PFSK-1 (cell line): Measurements from ENCODE around the gene UVRAG. TPM values are rescaled to one million over a fixed set of nuclear protein-coding genes. Genes with fewer than 3 reads are reported as not detected.

Source experiments
- FOXP2 ChIP-seq: optimal IDR thresholded peaks from 2 replicates; pipeline ENCODE3; 2011; ENCODE audit warnings: borderline replicate concordance, control low read depth, inconsistent platforms; ENCODE audit not compliant: insufficient read depth; ENCODE audit errors: extremely low read length, extremely low read depth
- POLR2AphosphoS5 ChIP-seq: IDR thresholded peaks from 2 replicates; pipeline ENCODE4 v1.6.1; 2012; ENCODE audit warnings: low read depth, mild to moderate bottlenecking, control low read depth, low read length, moderate library complexity
- SIN3A ChIP-seq: IDR thresholded peaks from 2 replicates; pipeline ENCODE4 v1.6.1; 2012; ENCODE audit warnings: mild to moderate bottlenecking, low read length, moderate library complexity, borderline replicate concordance; ENCODE audit not compliant: insufficient read depth
- TAF1 ChIP-seq: IDR thresholded peaks from 2 replicates; pipeline ENCODE4 v1.6.1; 2012; ENCODE audit warnings: low read length, control low read depth, borderline replicate concordance; ENCODE audit not compliant: insufficient read depth
- polyA plus RNA-seq: library from polyadenylated mRNA; unstranded; fragments of >200 nt; gene quantifications from one replicate; pipeline ENCODE4 v1.2.1, GENCODE V29; 2012; ENCODE audit warnings: low read depth, missing spikeins; ENCODE audit not compliant: insufficient read length
- TF ChIP-seq, protein P1 (sequence below), 2 experiments: IDR thresholded peaks; 2 replicates each; pipeline versions ENCODE4 v1.6.1 to v1.8.0; 2011 to 2012; ENCODE audit warnings: low read depth in 2 of 2, low read length in 2 of 2, control low read depth in 1 of 2, inconsistent platforms in 1 of 2, mild to moderate bottlenecking in 1 of 2, moderate library complexity in 1 of 2; ENCODE audit not compliant: insufficient read depth in 1 of 2

UVRAG gene
- 14.9 TPM for polyA plus RNA-seq

DNA sequence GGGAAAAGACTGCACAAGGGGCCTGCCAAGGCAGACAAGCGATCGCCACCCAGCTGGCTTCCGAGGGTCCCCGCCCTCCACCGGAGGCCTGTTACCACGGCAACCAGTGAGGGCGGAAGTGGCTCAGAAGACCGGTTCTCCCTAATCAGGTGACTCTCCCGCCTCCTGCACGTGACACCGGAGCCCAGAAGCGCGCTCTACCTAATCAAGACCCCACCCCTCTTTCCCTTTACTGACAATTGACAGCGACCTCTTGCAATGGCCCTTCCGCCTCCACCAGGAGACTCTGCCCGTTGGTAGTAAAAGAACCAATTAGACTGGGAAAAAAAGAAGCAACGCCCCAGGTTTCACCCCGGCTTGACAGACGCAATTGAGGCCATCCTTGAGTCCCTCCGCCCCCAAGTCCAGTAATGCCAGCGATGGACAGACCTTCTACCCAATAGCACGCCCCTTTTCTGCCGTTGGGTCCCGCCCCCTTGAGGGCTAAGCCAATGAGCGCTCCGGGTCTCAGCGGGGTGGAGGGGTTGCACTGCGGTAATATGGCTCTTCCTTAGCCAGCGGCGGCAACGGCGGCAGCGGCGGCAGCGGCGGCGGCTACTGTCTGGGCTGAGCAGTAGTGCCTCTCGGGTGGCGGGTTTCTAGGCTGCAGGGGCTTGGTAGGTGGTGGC lies at the start of gene UVRAG:
Gene UVRAG (plus strand): TSS at position 534 of the 668 bp plus-strand sequence. CDS start 198 bp downstream, outside the sequence.
- TF ChIP-seq FOXP2 = peak; percentile 40
- peak; percentile 85; the same call in 1 of the 2 replicates for TF ChIP-seq TAF1
- TF ChIP-seq, protein P1, sequence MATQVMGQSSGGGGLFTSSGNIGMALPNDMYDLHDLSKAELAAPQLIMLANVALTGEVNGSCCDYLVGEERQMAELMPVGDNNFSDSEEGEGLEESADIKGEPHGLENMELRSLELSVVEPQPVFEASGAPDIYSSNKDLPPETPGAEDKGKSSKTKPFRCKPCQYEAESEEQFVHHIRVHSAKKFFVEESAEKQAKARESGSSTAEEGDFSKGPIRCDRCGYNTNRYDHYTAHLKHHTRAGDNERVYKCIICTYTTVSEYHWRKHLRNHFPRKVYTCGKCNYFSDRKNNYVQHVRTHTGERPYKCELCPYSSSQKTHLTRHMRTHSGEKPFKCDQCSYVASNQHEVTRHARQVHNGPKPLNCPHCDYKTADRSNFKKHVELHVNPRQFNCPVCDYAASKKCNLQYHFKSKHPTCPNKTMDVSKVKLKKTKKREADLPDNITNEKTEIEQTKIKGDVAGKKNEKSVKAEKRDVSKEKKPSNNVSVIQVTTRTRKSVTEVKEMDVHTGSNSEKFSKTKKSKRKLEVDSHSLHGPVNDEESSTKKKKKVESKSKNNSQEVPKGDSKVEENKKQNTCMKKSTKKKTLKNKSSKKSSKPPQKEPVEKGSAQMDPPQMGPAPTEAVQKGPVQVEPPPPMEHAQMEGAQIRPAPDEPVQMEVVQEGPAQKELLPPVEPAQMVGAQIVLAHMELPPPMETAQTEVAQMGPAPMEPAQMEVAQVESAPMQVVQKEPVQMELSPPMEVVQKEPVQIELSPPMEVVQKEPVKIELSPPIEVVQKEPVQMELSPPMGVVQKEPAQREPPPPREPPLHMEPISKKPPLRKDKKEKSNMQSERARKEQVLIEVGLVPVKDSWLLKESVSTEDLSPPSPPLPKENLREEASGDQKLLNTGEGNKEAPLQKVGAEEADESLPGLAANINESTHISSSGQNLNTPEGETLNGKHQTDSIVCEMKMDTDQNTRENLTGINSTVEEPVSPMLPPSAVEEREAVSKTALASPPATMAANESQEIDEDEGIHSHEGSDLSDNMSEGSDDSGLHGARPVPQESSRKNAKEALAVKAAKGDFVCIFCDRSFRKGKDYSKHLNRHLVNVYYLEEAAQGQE (IDR thresholded peaks at IDR 0.05; ENCODE audit: insufficient read depth in 1 of 2, low read depth in 2 of 2, low read length in 2 of 2) = 0 out of 4 replicates have a peak, but pooled peaks of 1 of the 2 experiments have one; percentile 37
- peak; percentile 98; the same call in 1 of the 2 replicates for TF ChIP-seq SIN3A
- peak; percentile 88 for TF ChIP-seq POLR2AphosphoS5

DNA sequence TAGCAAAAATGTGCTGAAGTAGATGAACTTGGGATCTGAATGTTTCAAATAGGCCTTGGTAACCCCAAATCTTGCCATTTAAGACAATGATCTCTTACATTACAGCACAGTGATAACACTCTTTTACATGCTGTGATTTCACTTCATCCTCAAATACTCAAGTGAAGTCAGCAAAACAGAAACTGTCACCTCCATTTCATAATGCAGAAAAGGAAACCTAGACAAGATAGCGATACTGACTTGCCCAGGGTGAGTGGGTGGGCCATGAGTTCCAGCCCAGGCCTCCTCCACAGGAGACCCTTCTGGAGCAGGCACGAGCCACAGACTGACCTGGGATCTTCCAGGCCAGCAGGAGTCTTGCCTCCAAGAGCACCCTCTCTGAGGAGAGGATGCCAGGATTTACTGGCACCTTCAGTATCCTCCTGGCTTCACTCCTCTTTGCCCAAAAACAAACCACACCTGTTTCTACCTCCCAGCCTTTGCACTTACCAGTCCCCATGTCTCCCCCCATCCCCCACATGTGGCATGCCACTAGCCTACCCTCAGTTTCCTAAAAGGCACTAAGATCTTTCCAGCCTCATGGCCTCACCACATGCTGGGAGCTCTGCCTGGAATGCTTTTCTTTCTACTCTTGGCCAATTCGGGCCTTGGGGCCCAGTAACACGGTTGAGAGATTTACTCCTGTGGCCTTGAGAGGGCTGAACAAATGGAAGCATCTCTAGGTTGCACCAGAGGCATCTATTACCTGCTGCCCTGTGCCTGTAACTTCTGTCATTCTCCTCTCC lies 48.4 kb upstream of the UVRAG start:
- TF ChIP-seq POLR2AphosphoS5 (no peak), FOXP2 (no peak), SIN3A (no peak), TAF1 (no peak)
- TF ChIP-seq, protein P1 (IDR thresholded peaks at IDR 0.05; ENCODE audit: insufficient read depth in 1 of 2, low read depth in 2 of 2, low read length in 2 of 2) = no peak

DNA sequence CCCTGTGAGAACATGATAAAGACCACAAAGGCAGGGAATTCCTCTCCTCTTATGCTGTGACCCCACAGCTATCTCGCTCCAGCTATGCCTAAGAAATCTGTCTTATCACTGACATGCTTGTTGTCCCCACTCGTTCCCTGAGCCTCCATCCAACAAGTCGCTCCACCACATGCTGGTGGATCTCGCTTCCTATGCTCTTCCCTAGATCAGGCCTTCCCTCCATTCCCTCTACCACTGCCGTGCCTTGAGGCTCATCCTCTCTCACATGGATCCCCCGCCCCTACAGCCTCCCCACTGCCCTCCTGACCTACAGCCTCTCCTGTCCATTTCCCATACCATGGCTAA lies 47.8 kb upstream of the UVRAG start:
- TF ChIP-seq, protein P1 (IDR thresholded peaks at IDR 0.05; ENCODE audit: insufficient read depth in 1 of 2, low read depth in 2 of 2, low read length in 2 of 2) = no peak
- no peak for TF ChIP-seq TAF1
- TF ChIP-seq FOXP2 = no peak
- TF ChIP-seq POLR2AphosphoS5 = no peak
- TF ChIP-seq SIN3A = no peak

DNA sequence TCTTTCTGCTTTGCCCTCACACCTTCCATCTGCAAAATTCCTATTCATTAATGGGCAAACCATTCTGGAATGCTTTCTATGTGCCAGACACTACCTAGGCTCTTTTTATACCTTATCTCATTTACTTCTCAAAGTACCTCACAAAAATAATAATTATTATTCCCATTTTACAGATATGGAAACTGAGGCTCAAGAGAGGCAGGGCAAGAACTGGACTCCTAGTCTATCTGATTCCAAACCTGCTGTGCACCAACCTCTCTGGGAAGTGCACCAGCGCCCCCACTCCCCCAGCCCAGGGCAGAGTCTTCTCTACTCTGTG lies 47.3 kb upstream of the UVRAG start:
- TF ChIP-seq FOXP2 = no peak
- no peak for TF ChIP-seq TAF1
- TF ChIP-seq, protein P1 (IDR thresholded peaks at IDR 0.05; ENCODE audit: insufficient read depth in 1 of 2, low read depth in 2 of 2, low read length in 2 of 2) = no peak
- no peak for TF ChIP-seq POLR2AphosphoS5
- TF ChIP-seq SIN3A = no peak
